GM19438 (cell line): Measurements from ENCODE around the gene NRXN2.

Experiments
- ATAC-seq: cut with Tn5 transposase; IDR thresholded peaks from one replicate; pipeline ENCODE4 v1.9.1; 2021; ENCODE audit warnings: low read depth; ENCODE audit not compliant: unreplicated experiment

The NRXN2 gene

DNA sequence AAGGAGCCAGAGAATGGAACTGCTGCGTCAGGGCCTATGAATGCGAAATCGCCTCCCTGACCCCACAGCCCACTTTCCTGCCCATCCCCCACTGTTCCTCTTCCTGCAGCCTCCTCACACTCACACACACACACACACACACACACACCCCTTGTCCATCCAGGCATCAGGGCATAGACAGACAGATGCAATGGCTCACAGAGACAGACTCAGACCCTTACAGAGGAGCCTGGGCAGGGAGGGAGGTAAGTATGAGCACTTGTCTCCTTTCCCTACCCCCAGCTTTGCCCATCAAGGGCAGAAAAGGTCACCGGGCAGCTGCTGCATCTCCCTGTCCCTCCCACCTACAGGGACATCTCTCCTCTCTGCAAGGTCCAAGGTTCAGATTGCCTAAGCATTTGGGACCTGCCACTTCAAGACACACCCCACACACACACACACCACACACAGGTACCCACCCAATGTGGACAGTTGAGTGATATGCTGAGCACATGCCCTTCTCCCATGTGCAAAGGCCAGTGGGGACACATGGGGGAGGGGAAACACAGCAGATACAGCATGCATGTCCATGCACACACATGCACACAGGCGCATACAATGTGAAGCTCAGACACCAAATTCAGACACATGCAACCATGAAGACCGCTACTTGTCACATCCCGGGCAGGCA is 2.0 kb upstream of the NRXN2 start:
- no peak for ATAC-seq

DNA sequence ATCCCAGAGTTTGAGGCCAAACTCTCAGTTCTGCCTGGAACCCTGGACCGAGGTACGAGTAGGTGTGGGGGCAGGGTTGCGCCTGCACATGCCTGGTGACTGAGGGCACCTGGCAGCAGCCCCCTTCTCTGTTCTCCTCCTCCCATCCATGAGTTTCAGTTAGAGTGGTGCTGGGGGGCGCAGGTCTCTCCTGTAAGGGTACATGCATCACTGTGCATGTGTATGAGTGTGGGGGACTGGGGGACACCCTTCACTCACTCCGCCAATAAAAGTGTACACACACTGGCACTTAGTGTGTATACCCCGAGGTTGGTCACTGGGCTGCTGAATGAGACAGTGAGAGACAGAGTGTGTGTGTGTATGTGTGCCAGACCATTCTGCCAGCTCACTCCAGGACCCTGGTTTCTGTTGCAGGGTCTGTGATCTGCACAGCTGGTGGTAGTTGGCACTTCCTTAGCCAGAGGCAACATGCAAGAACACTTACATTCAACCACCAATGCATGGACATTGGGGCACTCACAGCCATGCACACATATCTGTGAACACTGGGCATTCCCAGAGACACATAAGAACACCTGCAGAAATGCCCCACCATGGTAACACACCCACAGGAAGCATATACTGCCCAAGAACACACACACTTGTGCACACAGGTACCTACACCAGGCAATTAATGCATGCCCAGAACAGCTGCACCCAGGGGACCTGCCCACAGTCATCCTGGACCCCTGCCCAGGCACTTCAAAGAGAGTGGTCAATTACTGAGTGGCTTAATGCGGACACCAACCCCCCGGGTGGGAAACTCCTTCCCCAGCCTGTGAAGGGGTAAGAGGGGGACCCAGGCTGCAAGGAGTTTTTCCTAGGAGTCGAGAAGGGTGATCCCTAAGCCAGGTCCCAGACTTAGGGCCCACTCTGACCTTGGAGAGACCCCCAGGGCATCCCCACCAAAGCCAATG is 1.2 kb upstream of the NRXN2 start:
- ATAC-seq, result no peak

DNA sequence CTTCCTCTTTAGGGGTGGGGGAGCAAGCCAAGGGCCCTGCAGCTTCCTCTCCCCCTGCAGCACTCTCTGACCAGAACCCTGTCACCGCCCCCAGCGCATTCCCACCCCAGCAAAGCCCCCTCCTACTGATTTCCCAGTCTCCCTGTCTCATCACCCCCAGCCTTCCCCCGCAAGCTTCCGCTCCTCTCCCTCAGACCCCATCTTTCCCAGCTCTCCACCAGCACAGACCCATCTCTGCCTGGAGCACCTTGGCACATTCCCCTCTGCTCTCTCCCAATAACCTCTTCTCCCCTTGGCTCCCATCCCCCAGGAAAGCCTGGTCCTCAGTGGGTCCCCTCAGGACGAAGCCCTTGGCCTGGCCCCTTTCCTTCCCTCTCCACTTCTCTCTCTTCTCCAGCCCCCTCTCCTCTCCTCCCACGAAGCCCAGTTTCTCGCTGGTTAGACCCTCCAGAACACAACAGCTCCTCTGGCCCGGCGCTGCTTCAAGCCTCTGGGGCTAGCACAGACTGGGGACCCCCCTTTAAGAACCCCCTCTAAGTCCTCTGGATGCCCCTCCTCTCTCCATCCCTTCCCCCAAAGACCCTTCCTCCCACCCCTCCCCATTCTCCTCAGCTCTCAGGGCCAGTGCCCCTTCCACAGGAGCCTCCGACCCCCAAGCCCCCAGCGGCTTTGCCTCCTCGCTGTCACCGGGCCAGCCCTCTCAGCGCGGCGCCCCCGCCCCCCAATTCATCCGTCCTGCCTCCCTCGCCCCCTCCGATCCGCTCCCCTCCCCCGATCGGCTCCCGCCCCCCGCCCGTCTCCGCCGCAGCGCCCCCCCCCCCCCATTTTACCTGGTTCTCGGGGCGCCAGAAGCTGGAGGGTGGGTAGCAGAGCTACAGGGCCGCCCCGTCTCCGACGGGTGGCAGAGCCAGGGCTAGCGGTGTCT is 594 bp downstream of the NRXN2 start:
- no peak for ATAC-seq

DNA sequence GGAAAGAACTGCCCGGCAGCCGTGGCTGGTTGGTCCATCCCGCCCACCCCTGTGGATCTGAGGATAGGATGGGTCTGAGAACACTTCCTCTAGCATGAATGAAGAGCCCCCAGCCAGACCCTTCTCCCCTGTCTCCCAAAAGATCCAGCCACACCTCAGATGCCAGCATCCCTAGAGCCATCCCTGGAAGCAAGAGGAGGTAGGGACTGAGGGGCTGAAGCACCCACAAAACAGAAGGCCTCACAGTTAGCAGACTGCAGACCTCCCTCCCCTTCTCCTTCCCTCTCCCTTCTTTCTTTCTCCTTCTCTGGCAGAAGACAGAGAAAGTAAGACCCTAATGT is 1.7 kb downstream of the NRXN2 start:
- no peak for ATAC-seq

DNA sequence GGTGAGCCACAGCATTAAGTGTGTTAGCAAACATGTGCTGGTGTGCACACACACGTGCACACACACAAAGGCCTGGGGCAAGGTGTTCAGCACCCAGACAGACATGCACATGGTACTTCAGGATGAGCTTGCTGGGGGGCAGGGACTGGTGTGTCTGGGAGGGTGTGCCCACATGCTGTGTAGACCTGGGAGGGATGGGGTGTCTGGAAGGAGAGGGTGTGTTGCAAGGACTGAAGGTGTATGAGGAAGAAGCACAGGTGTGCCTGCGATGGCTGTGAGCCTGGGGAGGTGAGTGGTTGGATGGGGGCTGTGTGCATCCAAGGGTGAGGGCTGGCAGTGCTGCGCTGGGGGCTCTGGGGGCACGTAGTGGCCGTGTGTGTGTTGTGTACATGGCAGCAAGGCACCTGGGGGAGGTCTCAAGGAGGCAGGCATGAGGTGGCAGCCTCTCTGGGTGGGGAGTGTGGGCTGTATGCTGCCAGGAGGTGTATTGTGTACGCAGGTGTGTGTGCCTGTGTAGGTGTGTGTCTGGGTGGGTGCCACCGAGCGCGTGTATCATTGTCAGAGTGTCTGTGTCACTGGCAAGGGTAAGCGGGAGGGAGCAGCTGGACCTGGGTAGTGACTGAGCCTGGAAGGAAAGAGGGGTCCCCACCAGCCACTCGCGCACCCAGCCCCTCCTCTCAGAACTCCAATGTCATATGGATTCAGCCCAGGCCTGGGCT is 2.2 kb downstream of the NRXN2 start:
- ATAC-seq, result no peak

DNA sequence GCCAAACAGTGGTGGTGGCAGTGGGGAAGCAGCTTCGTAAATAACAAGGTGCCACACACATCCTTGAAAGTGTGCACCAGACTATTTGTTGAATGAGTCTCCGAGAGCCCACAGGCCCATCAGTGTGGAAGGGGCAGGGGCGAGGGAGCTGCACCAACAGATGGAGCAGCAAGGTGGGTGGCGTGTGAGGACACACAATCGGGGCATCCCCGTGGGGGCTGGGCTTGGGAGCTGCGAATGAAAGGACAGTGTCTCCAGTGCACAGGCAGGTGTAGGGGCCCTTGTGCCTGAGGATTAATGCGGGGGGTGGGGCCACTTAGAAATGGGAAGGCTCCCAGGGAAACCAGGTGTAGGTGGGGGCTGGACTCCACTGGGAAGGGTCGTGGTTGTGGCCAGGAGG is 2.8 kb downstream of the NRXN2 start:
- ATAC-seq, result no peak

DNA sequence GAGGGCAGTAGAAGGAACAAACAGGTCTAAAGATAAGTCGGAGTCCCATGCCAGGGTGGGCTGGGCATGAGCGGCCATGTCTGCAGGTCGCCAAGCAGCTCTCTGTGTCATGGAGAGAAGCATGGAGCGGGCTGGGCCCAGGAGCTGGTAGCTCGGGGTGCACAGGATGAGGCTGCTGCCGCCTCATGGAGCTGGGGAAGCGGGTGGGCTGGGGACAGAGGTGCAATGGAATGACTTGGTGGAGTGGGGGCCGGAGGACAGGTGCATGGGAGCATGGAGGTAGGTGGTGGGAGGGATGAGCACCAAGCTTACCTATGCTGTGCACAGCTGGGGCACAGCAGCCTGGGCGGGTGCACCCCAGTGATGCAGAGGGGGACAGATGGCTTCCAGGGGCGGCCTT is 3.6 kb downstream of the NRXN2 start:
- ATAC-seq, result no peak

DNA sequence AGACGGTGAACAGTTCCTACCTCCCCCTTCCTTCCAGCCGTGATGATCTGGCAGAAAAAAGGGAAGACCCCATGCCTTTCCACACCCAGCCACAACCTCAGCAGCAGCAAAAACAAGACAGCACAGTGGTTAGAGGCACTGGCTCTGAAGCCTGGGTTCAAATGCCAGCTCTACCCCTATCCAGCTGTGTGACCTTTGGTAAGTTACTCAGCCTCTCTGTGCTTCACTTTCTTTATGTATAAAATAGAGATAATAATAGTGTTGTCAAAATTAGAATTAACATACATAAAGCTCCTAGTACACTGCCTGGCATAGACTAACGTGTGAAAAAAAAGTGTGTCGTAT is 4.2 kb downstream of the NRXN2 start:
- ATAC-seq, result no peak

DNA sequence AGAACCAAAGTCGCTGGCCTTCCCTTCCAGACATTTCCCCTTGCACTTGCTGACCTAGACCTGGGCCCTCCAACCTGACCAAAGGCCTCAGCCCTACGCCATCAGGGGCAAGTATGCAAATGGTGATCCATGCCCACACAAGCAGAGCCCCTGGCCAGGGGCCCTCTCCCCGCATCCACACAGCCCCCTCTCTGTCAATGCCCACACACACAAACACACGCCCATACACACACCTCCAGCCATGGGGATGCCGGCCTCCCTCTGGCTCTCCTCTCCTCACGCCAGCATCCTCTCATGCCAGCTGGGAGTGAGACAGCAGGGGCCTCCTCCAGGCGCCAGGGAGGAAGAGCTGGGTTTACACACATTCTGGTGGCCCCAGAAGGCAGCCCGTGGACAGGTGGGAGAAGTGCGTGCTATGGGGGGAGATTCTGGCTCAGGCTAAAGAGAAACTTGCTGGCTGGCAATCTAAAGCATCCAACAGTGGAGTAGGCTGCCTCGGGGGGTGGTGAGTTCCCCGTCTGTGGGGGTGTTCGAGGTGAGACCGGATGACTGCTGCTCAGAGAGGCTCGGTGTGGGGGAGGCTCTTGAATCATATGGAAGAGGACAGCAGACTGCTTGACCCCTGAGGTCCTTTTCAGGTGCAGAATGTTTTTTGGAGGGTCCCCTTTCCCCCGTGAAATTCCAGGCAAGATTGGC is 4.8 kb downstream of the NRXN2 start:
- no peak for ATAC-seq

DNA sequence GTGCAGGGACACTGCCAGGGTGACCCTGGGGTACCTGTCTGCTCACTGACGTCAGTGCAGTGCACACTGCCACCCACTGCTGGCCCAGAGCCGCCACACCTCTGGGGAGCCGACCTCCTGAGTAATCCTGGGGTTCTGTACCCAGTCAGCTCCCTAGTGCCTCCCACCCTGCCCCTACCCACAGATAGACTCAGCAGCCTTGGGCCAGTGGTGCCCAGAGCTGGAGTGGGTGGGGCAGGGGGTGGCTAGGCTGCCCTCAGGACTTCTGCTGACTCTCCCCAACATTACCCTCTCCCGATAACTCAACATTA is 5.8 kb downstream of the NRXN2 start:
- ATAC-seq, result no peak

DNA sequence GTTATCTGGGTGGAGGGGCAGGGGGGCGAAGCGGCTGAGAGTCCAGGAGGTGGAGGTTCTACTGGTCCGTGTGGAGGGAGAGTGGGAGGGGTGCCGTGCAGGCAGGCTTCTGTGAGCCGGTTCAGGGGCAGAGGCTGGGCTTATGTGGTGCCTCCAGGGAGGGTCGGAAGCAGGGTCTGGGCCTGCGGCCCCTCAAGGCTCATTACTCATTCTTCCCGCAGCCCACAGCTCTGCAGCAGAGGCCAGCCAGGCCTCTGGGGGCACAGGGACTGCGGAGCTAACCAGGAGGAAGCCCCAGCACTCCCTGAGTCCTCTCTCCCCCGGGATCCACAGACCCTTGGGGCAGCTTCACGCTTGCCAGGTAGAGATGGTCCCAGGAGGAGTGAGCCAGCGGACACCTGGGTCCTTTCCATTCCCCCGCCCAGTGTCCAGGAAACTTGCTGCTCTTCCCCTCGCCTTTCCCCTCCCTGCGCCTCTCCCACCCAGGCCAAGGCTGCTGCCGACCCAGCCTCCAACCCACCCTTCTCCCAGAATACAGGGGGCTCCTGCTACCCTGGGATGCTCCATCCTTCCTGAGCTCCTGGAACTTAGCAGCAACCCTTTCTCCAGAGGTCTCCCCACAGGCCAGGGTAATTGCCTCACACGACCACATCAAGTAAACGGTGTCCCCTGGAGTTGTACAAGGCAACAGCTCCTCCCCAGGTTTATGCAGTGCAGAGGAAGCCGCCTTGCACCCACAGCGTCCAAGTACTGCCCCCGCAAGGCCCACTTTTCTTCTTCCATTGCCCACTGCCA is 6.3 kb downstream of the NRXN2 start:
- ATAC-seq, result no peak

DNA sequence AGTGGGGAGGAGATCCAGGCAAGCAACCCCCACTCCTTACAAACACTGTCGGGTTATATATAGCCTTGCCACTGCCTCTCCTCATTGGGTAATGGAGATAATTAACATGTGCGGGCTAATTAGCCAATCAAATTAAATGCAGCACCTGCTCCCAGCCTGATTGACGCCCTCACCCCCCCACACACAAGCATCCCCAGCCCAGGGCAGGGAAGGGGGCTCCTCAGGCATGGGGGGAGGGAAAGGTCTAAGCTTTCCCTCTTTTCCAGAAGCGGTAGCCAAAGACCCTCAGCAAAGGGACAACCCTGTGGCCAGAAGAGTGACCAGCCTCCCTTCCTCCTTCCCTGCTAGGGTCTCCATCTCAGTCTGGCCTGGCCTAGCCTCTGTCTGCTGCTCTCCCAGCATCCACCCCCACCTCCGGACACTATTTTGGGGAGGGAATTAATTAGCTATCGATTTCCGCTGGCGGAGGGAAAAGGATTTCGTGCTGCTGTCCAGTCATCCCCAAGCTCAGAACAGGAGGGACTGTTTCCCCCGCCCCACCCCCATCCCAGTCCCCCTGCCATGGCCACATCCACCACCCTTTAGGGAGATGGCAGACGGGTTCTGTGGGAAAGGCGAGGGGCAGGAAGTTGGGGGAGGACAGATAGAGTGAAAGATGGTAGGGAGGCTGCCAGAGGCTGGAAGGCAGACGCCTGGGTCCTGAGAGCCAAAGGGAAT is 7.1 kb downstream of the NRXN2 start:
- ATAC-seq, result no peak

DNA sequence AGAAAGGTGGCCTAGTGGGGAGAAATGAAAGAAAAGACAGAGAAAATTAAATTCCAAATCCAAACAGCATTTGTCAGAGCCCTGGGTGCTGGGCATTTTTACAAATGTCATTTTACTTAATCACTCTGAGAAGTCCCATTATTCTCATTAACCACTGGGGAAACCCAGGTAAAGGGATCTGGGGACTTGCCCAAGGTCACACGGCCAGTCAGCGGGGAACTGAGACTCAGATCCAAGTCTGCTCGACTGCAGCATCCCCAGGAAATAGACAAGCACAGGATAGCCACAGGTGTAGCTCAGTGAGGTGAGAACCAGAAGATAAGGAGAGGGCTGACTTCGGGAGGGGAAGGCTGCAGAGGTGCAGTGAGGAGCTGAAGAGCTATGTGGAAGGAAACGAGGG is 7.9 kb downstream of the NRXN2 start:
- ATAC-seq, result no peak

DNA sequence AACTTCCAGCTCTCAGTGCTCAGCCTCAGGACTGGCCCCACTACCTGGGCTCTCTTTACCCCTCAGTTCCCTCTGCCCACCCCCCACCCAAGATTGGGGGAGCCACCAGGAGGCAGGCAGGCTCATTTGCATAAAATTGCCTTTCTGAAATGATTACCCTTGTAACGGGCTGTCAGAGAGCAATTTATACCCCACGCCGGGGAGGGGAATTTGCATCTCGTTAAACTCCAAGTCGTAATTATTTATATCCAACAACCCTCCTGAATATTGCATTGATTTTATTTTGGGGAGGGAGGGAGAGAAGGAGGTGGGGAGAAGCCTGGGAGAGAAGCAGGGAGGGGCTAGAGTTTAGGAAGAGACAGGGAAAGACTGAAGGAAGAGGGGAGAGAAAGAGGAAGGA is 8.3 kb downstream of the NRXN2 start:
- no peak for ATAC-seq

DNA sequence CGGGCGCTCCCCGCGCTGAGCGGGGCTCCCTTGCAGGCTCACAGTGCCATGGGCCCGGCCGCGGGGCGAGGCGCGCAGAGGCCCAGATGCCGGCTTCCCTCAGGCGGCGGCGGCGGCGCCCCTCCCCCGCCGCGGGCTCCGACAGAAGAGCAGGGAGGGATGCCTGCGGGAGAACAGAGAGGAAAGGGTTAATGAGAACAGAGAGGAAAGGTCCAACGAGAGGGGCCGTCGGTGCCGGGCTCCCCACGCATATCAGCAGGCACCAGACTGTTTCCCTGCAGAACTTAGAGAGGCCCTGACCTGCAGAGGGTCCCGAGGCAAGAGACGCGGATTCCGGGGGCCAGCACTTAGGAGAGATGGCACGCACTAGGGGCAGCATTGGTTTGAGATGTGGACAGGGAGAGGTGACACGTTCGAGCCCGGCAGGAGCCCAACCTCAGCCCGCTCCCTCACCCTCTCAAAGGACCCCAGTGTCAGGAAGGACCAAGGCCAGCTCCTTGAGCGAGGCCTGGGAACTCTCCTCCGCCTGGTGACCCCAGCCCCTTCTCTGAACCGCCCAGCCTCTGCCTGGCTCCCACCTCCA is 9.1 kb downstream of the NRXN2 start:
- ATAC-seq, result no peak

DNA sequence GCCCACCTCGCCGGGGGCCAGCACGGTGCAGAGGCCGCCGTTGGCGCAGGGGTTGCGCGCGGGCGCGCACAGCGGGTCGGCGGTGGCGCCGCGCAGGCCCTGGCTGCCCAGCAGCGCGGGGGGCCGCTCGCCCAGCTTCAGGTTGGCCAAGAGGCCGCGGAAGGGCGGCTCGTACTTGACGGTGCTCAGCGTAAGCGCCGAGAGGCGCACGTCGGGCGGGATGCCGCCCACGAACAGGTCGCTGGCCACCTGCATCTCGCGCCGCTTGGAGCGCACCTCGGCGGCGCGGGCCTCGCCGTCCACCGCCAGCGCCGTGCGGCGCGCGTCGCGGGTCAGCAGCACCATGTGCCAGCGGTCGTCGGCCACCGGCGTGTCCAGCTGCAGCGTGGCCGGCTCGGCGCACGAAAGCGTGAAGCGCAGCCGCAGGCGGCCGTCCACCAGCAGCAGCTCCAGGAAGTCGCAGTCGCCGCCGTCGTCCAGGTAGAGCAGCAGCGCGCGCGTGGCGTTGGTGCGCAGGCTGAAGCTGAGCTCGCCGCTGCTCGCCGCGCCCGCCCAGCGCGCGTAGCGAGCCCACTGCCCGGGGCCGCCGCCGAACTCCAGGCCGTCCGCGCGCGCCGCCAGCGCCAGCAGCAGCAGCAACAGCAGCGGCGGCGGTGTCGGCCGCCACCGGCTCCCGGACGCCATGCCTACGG is 9.8 kb downstream of the NRXN2 start:
- no peak for ATAC-seq

DNA sequence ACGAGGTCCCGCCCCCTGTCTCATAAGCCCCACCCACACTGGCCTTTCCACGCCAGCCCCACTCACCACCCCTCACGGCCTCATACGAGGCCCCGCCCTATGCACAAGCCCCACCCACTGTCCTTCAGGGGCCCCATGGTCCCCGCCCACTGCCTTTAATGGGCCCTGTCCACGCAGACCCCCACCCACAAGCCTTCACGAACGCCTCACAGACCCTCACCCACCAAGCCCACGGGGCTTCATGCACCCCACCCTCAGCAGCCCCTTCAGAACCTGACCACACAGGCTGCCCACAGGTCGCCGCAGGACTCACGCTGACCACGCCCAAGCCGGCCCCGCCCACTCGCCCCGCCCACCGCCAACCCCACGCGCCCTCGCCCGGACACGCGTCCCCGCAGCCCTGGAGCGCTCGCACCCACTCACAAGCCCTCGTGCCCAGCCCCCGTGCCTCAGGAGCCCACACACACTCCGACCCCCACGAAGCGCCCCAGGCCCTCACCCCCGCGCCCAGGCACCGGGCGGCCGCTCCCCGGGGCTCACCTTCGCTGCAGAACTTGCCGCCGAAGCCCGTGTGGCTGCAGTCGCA is 10.5 kb downstream of the NRXN2 start:
- no peak for ATAC-seq
